Endodermal cell (in vitro differentiated cells): ENCODE data around the gene NCAPG. TPM values are rescaled to one million over a fixed set of nuclear protein-coding genes. Genes with fewer than 3 reads are reported as not detected.
"Not testable (repeated sequence)": the region's sequence is repeated elsewhere in the genome, so short reads cannot be mapped to it uniquely, and the experiment has no call there.

ENCODE experiments used
- DNase-seq: peaks from one replicate; pipeline ENCODE4 v3.0.0-alpha.2; 2017
- H3K27ac ChIP-seq: 2 replicates; pipeline ENCODE4 v1.5.1; 2013; ENCODE audit warnings: mild to moderate bottlenecking, low read depth, low read length, moderate library complexity
- H3K27me3 ChIP-seq: 2 replicates; pipeline ENCODE4 v1.6.1; 2013; ENCODE audit warnings: mild to moderate bottlenecking, low read length, moderate library complexity; ENCODE audit not compliant: insufficient read depth, control insufficient read depth, poor library complexity, severe bottlenecking
- H3K36me3 ChIP-seq: 2 replicates; pipeline ENCODE4 v1.7.0; 2013; ENCODE audit warnings: mild to moderate bottlenecking, low read length, moderate library complexity; ENCODE audit not compliant: control insufficient read depth, insufficient read depth
- H3K4me1 ChIP-seq: one replicate; pipeline ENCODE4 v1.7.0; 2013; ENCODE audit warnings: low read length; ENCODE audit not compliant: control insufficient read depth, insufficient read depth
- H3K4me3 ChIP-seq: 2 replicates; pipeline ENCODE4 v1.5.1; 2013; ENCODE audit warnings: mild to moderate bottlenecking, low read length, moderate library complexity
- H3K9ac ChIP-seq: 2 replicates; pipeline ENCODE4 v1.6.1; 2013; ENCODE audit warnings: mild to moderate bottlenecking, low read length, moderate library complexity; ENCODE audit not compliant: poor library complexity, severe bottlenecking; ENCODE audit errors: extremely low read depth
- H3K9me3 ChIP-seq: 2 replicates; pipeline ENCODE4 v1.6.1; 2013; ENCODE audit warnings: mild to moderate bottlenecking, low read length, moderate library complexity; ENCODE audit not compliant: control insufficient read depth
- H3K27ac Mint-ChIP-seq: 2 replicates; pipeline ENCODE4 v1.8.0; 2020; ENCODE audit warnings: mixed read lengths
- H3K27me3 Mint-ChIP-seq: 2 replicates; pipeline ENCODE4 v1.8.0; 2021; ENCODE audit warnings: mild to moderate bottlenecking, mixed read lengths; ENCODE audit not compliant: insufficient read depth
- H3K36me3 Mint-ChIP-seq: 2 replicates; pipeline ENCODE4 v1.8.0; 2020; ENCODE audit warnings: low read depth, mixed read lengths
- H3K4me1 Mint-ChIP-seq: 2 replicates; pipeline ENCODE4 v1.8.0; 2020; ENCODE audit warnings: mixed read lengths
- H3K4me3 Mint-ChIP-seq: 2 replicates; pipeline ENCODE4 v1.8.0; 2020; ENCODE audit warnings: mild to moderate bottlenecking, moderate library complexity, mixed read lengths
- H3K9me3 Mint-ChIP-seq: 2 replicates; pipeline ENCODE4 v1.8.0; 2020; ENCODE audit warnings: mild to moderate bottlenecking, mixed read lengths
- WGBS, 2 experiments: methylation state at CpG; one replicate each; pipeline versions ENCODE4 v1.1.5 to v1.1.7; 2013; ENCODE audit warnings: missing lambda C conversion rate in 2 of 2, mixed read lengths in 1 of 2; ENCODE audit not compliant: insufficient coverage in 1 of 2, insufficient read length in 1 of 2; 5-methylcytosine and 5-hydroxymethylcytosine counted together
- total RNA-seq, 2 donors: library from RNA; stranded (reverse); fragmentation: NEBNext Ultra II Directional in 1 of 2; extraction: Animal tissue kit (Norgen Biotek cat#: 25700) in 1 of 2; gene quantifications; 2 replicates in 1 of 2; 3 replicates in 1 of 2; pipeline ENCODE4 v1.2.1, GENCODE V29; 2021
- TF ChIP-seq, protein P1 (sequence below): fragments of 200-600 bp; sonication (generic); conservative IDR thresholded peaks from 2 replicates; pipeline ENCODE4 v1.5.0; 2021; ENCODE audit warnings: antibody characterized with exemption, mild to moderate bottlenecking

NCAPG gene
- total RNA-seq, 2 donors from 2014 or later, result 37.5 to 47.4 TPM

DNA sequence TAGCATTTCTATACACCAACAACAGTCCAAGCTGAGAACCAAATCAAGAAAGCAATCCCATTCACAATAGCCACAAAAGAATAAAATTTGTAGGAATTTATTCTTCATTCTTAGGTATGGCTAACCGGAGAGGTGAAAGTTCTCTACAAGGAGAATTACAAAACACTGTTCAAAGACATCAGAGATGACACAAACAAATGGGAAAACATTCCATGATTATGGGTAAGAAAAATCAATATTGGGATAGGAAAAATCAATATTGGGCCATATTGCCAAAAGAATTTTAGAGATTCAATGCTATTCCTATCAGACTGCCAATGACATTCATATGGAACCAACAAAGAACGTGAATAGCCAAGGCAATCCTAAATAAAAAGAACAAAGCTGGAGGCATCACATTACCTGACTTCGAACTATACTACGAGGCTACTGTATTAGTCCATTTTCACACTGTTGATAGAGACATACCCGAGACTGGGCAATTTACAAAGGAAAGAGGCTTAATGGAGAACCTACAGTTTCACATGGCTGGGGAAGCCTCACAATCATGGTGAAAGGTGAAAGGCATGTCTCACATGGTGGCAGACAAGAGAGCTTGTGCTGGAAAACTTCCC, 49.1 kb downstream of the NCAPG start:
- Histone ChIP-seq H3K9ac (no peak overlapping the region), H3K36me3 (no peaks in the 10 kb centered on the region), H3K4me3 (no peak overlapping the region), H3K27me3 (no peaks in the 10 kb centered on the region), H3K4me1 (no peaks in the 10 kb centered on the region), H3K9me3 (peaks cover 27% of the 10 kb centered on the region), H3K27ac (no peak overlapping the region)
- Mint-ChIP-seq H3K4me3 (no peak overlapping the region), H3K27ac (no peak overlapping the region), H3K27me3 (no peaks in the 10 kb centered on the region), H3K9me3 (peaks cover 40% of the 10 kb centered on the region), H3K4me1 (peaks cover 9% of the 10 kb centered on the region), H3K36me3 (peaks cover 29% of the 10 kb centered on the region)
- 93 to 100% methylated on average over 4 to 5 of the region's 5 CpGs for WGBS, 2 experiments
- TF ChIP-seq, protein P1, sequence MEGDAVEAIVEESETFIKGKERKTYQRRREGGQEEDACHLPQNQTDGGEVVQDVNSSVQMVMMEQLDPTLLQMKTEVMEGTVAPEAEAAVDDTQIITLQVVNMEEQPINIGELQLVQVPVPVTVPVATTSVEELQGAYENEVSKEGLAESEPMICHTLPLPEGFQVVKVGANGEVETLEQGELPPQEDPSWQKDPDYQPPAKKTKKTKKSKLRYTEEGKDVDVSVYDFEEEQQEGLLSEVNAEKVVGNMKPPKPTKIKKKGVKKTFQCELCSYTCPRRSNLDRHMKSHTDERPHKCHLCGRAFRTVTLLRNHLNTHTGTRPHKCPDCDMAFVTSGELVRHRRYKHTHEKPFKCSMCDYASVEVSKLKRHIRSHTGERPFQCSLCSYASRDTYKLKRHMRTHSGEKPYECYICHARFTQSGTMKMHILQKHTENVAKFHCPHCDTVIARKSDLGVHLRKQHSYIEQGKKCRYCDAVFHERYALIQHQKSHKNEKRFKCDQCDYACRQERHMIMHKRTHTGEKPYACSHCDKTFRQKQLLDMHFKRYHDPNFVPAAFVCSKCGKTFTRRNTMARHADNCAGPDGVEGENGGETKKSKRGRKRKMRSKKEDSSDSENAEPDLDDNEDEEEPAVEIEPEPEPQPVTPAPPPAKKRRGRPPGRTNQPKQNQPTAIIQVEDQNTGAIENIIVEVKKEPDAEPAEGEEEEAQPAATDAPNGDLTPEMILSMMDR, result no peak
- DNase-seq, result no peak

DNA sequence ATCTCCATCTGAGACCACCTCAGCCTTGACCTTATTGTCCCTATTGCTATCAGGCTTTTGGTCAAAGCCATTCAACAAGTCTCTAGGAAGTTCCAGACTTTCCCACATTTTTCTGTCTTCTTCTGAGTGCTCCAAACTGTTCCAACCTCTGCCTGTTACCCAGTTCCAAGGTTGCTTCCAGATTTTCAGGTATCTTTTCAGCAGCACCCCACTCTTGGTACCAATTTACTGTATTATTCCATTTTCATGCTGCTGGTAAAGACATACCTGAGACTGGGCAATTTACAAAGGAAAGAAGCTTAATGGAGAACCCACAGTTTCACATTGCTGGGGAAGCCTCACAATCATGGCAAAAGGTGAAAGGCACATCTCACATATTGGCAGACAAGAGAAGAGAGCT, 51.1 kb downstream of the NCAPG start:
- not testable (repeated sequence) for H3K27me3 ChIP-seq, H3K4me1 Mint-ChIP-seq, H3K36me3 ChIP-seq, H3K4me1 ChIP-seq, H3K27me3 Mint-ChIP-seq, H3K27ac Mint-ChIP-seq, H3K4me3 ChIP-seq, DNase-seq, H3K9ac ChIP-seq, H3K4me3 Mint-ChIP-seq, H3K27ac ChIP-seq
- peaks cover 40% of the 10 kb centered on the region for H3K9me3 Mint-ChIP-seq
- H3K9me3 ChIP-seq, result peaks cover 27% of the 10 kb centered on the region
- H3K36me3 Mint-ChIP-seq, result peaks cover 29% of the 10 kb centered on the region

DNA sequence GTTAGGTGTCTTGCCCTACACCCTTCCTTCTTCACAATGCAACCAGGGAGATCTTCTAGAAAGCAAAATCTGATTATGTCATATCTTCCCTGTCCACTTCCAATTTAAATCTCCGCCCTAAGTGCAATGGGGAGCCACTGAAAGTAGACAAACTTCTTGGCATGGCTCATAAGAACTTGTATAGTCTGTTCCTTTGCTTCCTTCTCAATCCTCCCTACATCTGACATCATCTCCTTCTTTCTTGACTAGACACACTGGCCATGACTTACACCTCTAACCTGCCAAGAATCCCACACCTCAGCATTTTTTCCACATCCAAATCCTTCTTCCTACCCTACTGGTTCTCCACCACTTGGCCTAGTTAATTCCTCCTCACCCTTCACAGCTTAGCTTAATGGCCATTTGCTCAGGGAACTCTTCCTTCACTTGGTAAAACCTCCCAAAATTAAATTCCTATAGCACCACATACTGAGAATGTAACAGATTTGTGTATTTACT, 55.1 kb downstream of the NCAPG start:
- Histone ChIP-seq H3K9ac (no peak overlapping the region), H3K27ac (no peak overlapping the region), H3K4me3 (no peak overlapping the region), H3K36me3 (no peaks in the 10 kb centered on the region), H3K4me1 (no peaks in the 10 kb centered on the region), H3K27me3 (no peaks in the 10 kb centered on the region), H3K9me3 (peaks cover 27% of the 10 kb centered on the region)
- Mint-ChIP-seq H3K9me3 (peaks cover 34% of the 10 kb centered on the region), H3K36me3 (peaks cover 24% of the 10 kb centered on the region), H3K27me3 (no peaks in the 10 kb centered on the region), H3K27ac (no peak overlapping the region), H3K4me3 (no peak overlapping the region), H3K4me1 (peaks cover 5% of the 10 kb centered on the region)
- no peak for DNase-seq
- TF ChIP-seq, protein P1, result no peak
- WGBS, 2 experiments, result 94 to 100% methylated on average over 1 of the region's 1 CpG

DNA sequence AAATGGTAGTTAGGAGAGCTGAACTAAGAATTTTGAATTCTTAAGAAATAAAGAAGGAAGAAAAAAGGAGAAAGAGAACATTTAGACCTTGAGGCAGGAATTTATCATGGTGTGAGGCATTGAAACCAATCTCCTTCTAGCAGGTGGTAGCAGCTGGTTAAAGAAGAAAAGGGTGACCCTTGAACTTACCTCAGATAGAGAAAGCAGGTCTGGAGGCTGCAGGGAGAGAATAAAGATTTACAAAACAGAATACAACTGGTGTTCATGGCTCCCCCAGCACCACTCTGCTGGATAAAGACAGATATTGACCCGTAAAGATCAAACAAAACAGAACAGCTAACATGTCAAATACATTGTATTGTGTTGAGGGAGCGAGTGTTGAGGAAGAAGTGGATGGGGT, 56.0 kb downstream of the NCAPG start:
- H3K9me3 ChIP-seq, result peaks cover 23% of the 10 kb centered on the region
- H3K36me3 ChIP-seq, result no peaks in the 10 kb centered on the region
- peaks cover 18% of the 10 kb centered on the region for H3K36me3 Mint-ChIP-seq
- H3K4me1 ChIP-seq, result no peaks in the 10 kb centered on the region
- no peak overlapping the region for H3K4me3 Mint-ChIP-seq
- no peak overlapping the region for H3K27ac Mint-ChIP-seq
- H3K9ac ChIP-seq, result no peak overlapping the region
- no peak overlapping the region for H3K4me3 ChIP-seq
- peaks cover 5% of the 10 kb centered on the region for H3K4me1 Mint-ChIP-seq
- TF ChIP-seq, protein P1, result no peak
- WGBS, 2 experiments, result 87% methylated on average over 1 of the region's 2 CpGs; no CpG with 5 or more reads in 1 of the 2 experiments
- no peaks in the 10 kb centered on the region for H3K27me3 Mint-ChIP-seq
- no peak overlapping the region for H3K27ac ChIP-seq
- H3K9me3 Mint-ChIP-seq, result peaks cover 27% of the 10 kb centered on the region
- H3K27me3 ChIP-seq, result no peaks in the 10 kb centered on the region
- DNase-seq, result no peak
